T-helper 2 cell treated with Interferon-gamma antibody and Interleukin-4, amounts not matched to agents 100 ng/mL and 5 ng/mL, for 36 hours (primary cell): Measurements from ENCODE around the gene CSTF2T. TPM values are rescaled to one million over a fixed set of nuclear protein-coding genes. Genes with fewer than 3 reads are reported as not detected.

Experiments
- intact Hi-C: fragments of 100-400 bp; cut with micrococcal nuclease; formaldehyde crosslinking; loops from one replicate; pipeline ENCODE4 v1.15.1; 2023
- total RNA-seq: library from RNA; stranded (reverse); gene quantifications from 2 replicates; pipeline ENCODE4 v1.2.3, GENCODE V29; 2022

Gene CSTF2T
- total RNA-seq, 1 donor from 2014 or later = 46.5 TPM

GRCh38 chr10:51653025-51653424, 46.4 kb downstream of the CSTF2T start:
- intact Hi-C loops = no loop called here

GRCh38 chr10:51651063-51651462, 48.3 kb downstream of the CSTF2T start:
- intact Hi-C loops = no loop called here

- intact Hi-C loops = no loop called here
Observed at GRCh38 chr10:51649064-51649463, 50.3 kb downstream of the CSTF2T start.
